Common myeloid progenitor, CD34-positive (primary cell): ENCODE data around the gene PFN4.
A peak's percentile ranks its signal among the peaks of the same experiment; 100 is the strongest.

Source experiments
- CTCF ChIA-PET: fragments of 350-600 bp; sonication (Branson Sonifier 250); formaldehyde crosslinking; loops from one replicate; lab custom pipeline; 2021; ENCODE audit warnings: antibody characterized with exemption; lab: Charles Lee
- POLR2A ChIA-PET: fragments of 350-600 bp; sonication (Branson Sonifier 250); formaldehyde crosslinking; loops from one replicate; lab custom pipeline; 2021; ENCODE audit warnings: antibody characterized with exemption; lab: Charles Lee
- DNase-seq, 3 donors: peaks; one replicate each; pipeline versions ENCODE4 v3.0.0 to v3.0.0-alpha.2; 2013
- H3K27ac ChIP-seq, 2 experiments: 1 replicate in 1 of 2; 2 replicates in 1 of 2; pipeline ENCODE4 v1.7.0; 2013; ENCODE audit warnings: inconsistent platforms in 2 of 2, low read length in 2 of 2, mild to moderate bottlenecking in 2 of 2, low read depth in 1 of 2, moderate library complexity in 1 of 2; ENCODE audit not compliant: severe bottlenecking in 2 of 2, insufficient read depth in 1 of 2, poor library complexity in 1 of 2
- H3K27me3 ChIP-seq, 5 experiments: replicated peaks in 2 of 5; 1 replicate in 3 of 5; 2 replicates in 2 of 5; pipeline versions ENCODE4 v1.6.1 to v1.7.0; 2013; ENCODE audit warnings: low read length in 4 of 5, mild to moderate bottlenecking in 2 of 5, moderate library complexity in 2 of 5, inconsistent platforms in 1 of 5; ENCODE audit not compliant: insufficient read depth in 5 of 5, control insufficient read depth in 4 of 5
- H3K36me3 ChIP-seq, 4 experiments: 1 replicate in 2 of 4; 2 replicates in 2 of 4; pipeline versions ENCODE4 v1.6.1 to v1.7.0; 2013; ENCODE audit warnings: low read length in 3 of 4, control low read depth in 1 of 4, mild to moderate bottlenecking in 1 of 4; ENCODE audit not compliant: control insufficient read depth in 4 of 4, insufficient read depth in 4 of 4
- H3K4me1 ChIP-seq, 4 experiments: 1 replicate in 3 of 4; 2 replicates in 1 of 4; pipeline versions ENCODE4 v1.6.1 to v1.7.1; 2013; ENCODE audit warnings: low read length in 3 of 4, mild to moderate bottlenecking in 3 of 4, control low read depth in 1 of 4, inconsistent platforms in 1 of 4, moderate library complexity in 1 of 4; ENCODE audit not compliant: control insufficient read depth in 4 of 4, insufficient read depth in 4 of 4; ENCODE audit errors: control extremely low read depth in 1 of 4
- H3K4me3 ChIP-seq, 7 experiments: 1 replicate in 4 of 7; 2 replicates in 3 of 7; pipeline versions ENCODE4 v1.5.1 to v1.7.0; 2013; ENCODE audit warnings: mild to moderate bottlenecking in 7 of 7, low read length in 6 of 7, moderate library complexity in 6 of 7, inconsistent platforms in 2 of 7, low read depth in 2 of 7, control low read depth in 1 of 7; ENCODE audit not compliant: insufficient read depth in 4 of 7, control insufficient read depth in 1 of 7; ENCODE audit errors: extremely low read depth in 1 of 7
- H3K9me3 ChIP-seq, 5 experiments: 1 replicate in 4 of 5; 2 replicates in 1 of 5; pipeline versions ENCODE4 v1.6.1 to v1.7.1; 2013; ENCODE audit warnings: low read length in 4 of 5, mild to moderate bottlenecking in 2 of 5, inconsistent platforms in 1 of 5, low read depth in 1 of 5, moderate library complexity in 1 of 5; ENCODE audit not compliant: control insufficient read depth in 4 of 5, insufficient read depth in 2 of 5; ENCODE audit errors: control extremely low read depth in 1 of 5
- WGBS: methylation state at CpG from one replicate; pipeline ENCODE4 v1.1.5; 2013; ENCODE audit not compliant: insufficient coverage; 5-methylcytosine and 5-hydroxymethylcytosine counted together

The PFN4 gene

DNA sequence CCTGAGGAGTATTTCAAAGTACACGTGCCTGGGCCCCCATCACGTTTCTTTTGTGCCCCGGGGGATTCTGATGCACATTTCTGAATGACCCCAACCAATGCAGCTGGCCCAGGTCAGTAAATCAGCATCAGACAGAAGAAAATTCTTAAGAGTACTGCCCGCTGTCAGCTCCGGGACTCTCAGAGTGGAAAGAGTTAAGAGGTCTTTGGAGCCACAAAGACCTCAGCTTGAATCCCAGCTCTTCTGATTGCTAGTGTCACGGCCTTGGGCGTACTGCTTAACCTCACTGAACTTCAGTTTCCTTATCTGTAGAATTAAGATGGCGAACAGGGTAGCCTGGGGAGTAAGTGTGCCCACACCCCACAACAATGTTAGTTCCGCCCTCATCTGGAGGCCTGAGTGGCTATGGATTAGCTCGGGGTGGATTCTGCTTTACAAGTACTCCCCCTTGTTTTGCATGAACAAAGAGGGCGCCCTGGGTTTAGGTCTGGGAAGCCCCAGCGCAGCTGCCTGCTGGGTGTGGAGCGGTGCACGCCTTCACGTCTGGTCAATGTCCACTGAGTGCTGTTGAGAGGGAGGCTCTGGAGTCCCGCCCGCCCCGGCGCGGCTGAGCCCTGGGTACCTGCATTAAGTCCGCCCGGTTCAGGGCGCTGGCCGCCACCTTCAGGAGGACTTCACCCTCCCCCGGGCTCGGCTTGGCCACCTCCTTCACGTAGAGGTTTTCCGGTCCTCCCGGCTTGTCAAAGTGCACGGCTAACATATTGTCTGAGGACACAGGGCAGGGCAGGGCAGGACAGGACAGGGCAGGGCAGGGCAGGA is 39.4 kb downstream of the PFN4 start:
- Histone ChIP-seq H3K36me3 (peaks cover 0 to 45% (median 23%) of the 10 kb centered on the region in 4 experiments), H3K27me3 (no peaks in the 10 kb centered on the region), H3K4me1 (peaks cover 12 to 28% (median 20%) of the 10 kb centered on the region in 4 experiments), H3K4me3 (peak overlapping the region; percentile 77 to 91 (median 84)), H3K27ac (peak overlapping the region; percentile 27 to 82), H3K9me3 (no peaks in the 10 kb centered on the region)
- CTCF ChIA-PET: interaction anchor here (0.7 to 3.0 kb wide), 29 partner anchors 11 to 840 kb away, joined by 3 to 25 read pairs (median 4); partner anchors contain the start of genes ATAD2B, MFSD2B and WDCP
- peak; percentile 92 to 97 (median 96) for DNase-seq
- WGBS: 10% methylated on average over 27 of the region's 30 CpGs
- POLR2A ChIA-PET: interaction anchor here (0.7 to 1.7 kb wide), 5 partner anchors 8 to 259 kb away, joined by 3 to 8 read pairs (median 4); partner anchors contain the start of genes ATAD2B and SF3B6

DNA sequence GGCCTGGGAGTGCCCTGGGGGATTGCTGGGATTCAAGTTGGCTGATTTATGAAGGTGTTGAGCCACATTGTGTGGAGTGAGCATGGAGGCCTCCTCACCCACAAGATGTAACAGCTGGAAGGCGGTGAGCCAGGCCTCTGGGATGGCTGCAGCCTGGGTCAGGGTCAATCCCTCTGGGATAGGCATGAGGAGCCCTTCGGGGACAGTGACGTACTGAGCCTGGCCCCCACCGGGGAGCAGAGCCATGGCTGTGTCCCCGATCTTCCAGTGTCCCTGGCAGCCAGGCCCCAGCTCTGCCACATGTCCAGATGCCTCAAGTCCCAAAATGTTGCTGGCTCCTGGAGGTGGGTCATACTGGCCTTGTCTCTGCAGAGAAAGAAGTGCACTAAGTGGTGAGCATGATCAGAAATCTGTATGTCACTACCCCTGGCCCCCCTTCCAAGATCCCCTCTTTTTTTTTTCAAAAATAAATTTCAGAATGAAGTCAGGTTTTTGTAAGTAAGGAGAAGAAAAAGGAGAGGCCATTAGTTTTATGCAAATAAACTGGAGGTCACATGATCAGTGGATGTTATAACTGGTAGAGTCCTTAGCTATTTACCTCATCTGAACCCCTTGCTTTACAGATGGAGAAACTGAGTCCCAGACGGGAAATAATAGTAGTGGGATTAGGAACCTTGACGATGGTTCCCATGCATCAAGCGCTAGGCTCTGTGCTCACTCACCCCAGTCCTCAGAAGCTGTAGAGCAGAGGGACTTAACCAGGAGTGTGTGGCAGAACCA is 40.2 kb downstream of the PFN4 start:
- peak overlapping the region; percentile 27 to 82 for H3K27ac ChIP-seq
- H3K4me3 ChIP-seq: peak overlapping the region; percentile 77 to 91 (median 84)
- CTCF ChIA-PET: interaction anchor here (0.9 to 3.0 kb wide), 23 partner anchors 10 to 157 kb away, joined by 3 to 25 read pairs (median 5); partner anchors contain the start of genes ATAD2B and MFSD2B

DNA sequence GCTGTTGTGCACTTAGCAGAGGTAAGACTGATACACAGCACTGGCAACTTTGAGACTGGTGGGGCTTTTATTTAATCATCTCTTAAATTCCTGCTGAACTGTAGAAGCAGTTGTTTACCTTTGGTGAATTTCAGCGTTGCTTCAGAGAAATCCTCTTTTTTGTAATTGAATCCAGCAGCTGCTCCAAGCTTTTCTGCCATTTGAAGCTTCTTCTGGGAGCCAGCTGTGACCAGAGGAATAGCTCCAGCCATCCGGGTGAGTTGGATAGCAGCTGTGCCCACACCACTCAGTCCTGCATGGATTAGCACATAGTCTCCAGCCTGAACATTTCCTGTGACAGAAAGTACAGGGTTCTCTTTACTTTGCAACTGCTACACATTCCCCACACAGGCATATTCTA is 42.4 kb downstream of the PFN4 start:
- no peak overlapping the region for H3K4me3 ChIP-seq
- no peak overlapping the region for H3K27ac ChIP-seq
- CTCF ChIA-PET: interaction anchor here (0.6 to 1.3 kb wide), 2 partner anchors 9 to 19 kb away, joined by 3 read pairs; no protein-coding TSS in a partner anchor
- 100% methylated on average over 2 of the region's 2 CpGs for WGBS
- POLR2A ChIA-PET: no interaction called here
- no peaks in the 10 kb centered on the region for H3K27me3 ChIP-seq
- H3K9me3 ChIP-seq: no peaks in the 10 kb centered on the region
- peaks cover 19 to 41% (median 32%) of the 10 kb centered on the region in 4 experiments for H3K4me1 ChIP-seq
- peaks cover 0 to 34% (median 22%) of the 10 kb centered on the region in 4 experiments for H3K36me3 ChIP-seq
- no peak for DNase-seq

More for the DNA sequence above, 40.2 kb downstream of the PFN4 start:
- no peak for DNase-seq
- Histone ChIP-seq H3K36me3 (peaks cover 0 to 40% (median 23%) of the 10 kb centered on the region in 4 experiments), H3K4me1 (peaks cover 14 to 34% (median 23%) of the 10 kb centered on the region in 4 experiments), H3K9me3 (no peaks in the 10 kb centered on the region), H3K27me3 (no peaks in the 10 kb centered on the region)
- 98% methylated on average over 5 of the region's 8 CpGs for WGBS
- POLR2A ChIA-PET: interaction anchor here (1.3 to 1.7 kb wide), 2 partner anchors 12 to 156 kb away, joined by 4 to 7 read pairs; partner anchors contain the start of gene ATAD2B

DNA sequence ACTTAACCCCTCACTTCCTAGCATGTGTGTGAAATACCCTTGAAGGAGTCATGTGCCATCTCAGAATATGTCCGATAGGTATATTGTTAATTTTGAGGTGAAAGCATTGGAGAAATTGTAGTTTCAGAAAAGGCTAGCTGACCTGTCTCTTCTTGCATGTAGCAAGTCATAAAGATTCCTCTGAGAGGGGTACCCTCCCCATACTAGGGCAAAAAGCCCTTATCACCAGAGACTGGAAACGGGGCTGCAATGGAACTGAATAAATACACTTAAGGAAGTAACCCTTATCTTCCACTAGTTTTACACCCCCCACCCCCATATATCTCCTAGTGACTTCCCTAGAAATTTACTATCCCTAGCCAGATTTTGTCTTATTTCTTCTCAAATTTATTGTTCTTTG is 45.3 kb downstream of the PFN4 start:
- Histone ChIP-seq H3K27ac (peak overlapping the region; percentile 84 to 93), H3K36me3 (peaks cover 1 to 43% (median 26%) of the 10 kb centered on the region in 4 experiments), H3K9me3 (no peaks in the 10 kb centered on the region), H3K4me1 (peaks cover 13 to 32% (median 23%) of the 10 kb centered on the region in 4 experiments), H3K27me3 (no peaks in the 10 kb centered on the region), H3K4me3 (peak overlapping the region in 6 of 7 experiments; percentile 76 to 99 (median 89))
- DNase-seq: peak in 1 of 3 donors; percentile 25
- POLR2A ChIA-PET: interaction anchor here (2.1 kb wide), 1 partner anchor 31 kb away, joined by 12 read pairs; the partner anchor contains the start of gene WDCP
- 73% methylated on average over 2 of the region's 2 CpGs for WGBS
- CTCF ChIA-PET: interaction anchor here (1.4 to 1.5 kb wide), 2 partner anchors 12 to 151 kb away, joined by 3 to 5 read pairs; partner anchors contain the start of gene ATAD2B

DNA sequence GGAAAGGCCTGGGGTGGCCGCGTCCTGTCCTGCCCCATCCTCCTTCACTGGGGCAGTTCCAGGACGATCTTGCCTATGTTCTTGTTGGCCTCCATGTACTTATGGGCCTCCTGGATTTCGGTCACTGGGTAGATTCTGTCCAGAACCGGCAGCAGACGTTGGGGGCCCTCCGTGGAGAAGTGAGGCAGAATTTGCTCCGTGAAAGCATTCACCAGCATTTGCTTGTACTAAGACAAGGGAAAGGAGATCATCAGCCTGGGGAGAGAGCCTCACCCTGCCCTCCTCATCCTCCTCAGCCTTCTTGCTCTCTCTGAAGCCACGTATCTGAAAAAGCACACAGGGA is 45.6 kb downstream of the PFN4 start:
- Histone ChIP-seq H3K4me3 (peak overlapping the region; percentile 58 to 99 (median 86)), H3K27ac (peak overlapping the region; percentile 84 to 93), H3K36me3 (peaks cover 5 to 43% (median 28%) of the 10 kb centered on the region in 4 experiments), H3K4me1 (peaks cover 13 to 29% (median 20%) of the 10 kb centered on the region in 4 experiments), H3K9me3 (no peaks in the 10 kb centered on the region), H3K27me3 (no peaks in the 10 kb centered on the region)
- DNase-seq: no peak
- POLR2A ChIA-PET: interaction anchor here (0.6 to 2.1 kb wide), 2 partner anchors 31 to 150 kb away, joined by 6 to 12 read pairs; partner anchors contain the start of gene WDCP
- CTCF ChIA-PET: no interaction called here
- WGBS: 3% methylated on average over 8 of the region's 9 CpGs

DNA sequence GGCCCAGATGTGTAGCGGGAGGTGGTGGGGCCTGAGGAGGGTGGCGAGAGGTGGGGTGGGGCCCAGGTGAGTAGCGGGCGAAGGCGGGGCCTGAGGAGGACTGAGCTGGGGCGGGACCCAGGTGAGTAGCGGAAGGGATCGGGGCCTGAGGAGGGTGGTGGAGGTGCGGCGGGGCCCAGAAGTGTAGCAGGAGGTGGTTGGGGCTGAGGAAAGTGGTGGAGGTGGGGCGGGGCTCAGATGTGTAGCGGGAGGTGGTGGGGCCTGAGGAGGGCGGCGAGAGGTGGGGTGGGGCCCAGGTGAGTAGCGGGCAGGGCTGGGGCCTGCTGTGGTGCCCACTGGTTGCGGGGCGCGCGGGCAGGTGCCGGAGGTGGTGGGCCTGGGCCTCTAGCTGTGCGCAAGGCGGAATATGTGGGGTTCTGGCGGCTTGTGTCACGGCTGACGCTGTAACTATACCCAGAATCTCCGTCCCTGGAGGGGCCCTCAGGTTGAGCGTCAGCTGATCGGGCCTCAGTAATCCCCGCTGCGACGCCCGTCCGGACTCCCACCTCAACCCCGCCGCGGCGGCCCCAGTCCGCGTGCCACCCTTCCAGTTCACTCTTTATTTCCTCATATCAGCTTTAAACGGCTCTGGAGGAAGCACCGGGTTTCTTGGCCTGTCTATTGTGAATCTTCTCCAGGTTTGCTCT is 46.1 kb downstream of the PFN4 start:
- ChIA-PET CTCF (interaction anchor here (0.7 to 1.3 kb wide), 5 partner anchors 10 to 252 kb away, joined by 3 to 6 read pairs (median 3); no protein-coding TSS in a partner anchor), POLR2A (interaction anchor here (0.6 to 2.1 kb wide), 3 partner anchors 8 to 149 kb away, joined by 6 to 12 read pairs (median 8); partner anchors contain the start of genes TP53I3 and WDCP)
- no peaks in the 10 kb centered on the region for H3K27me3 ChIP-seq
- peak overlapping the region; percentile 58 to 99 (median 86) for H3K4me3 ChIP-seq
- 0% methylated on average over 27 of the region's 41 CpGs for WGBS
- H3K27ac ChIP-seq: peak overlapping the region; percentile 84 to 93
- H3K36me3 ChIP-seq: peaks cover 6 to 43% (median 29%) of the 10 kb centered on the region in 4 experiments
- DNase-seq: peak; percentile 24 to 69 (median 55)
- H3K9me3 ChIP-seq: no peaks in the 10 kb centered on the region
- H3K4me1 ChIP-seq: peaks cover 13 to 27% (median 19%) of the 10 kb centered on the region in 4 experiments
